Loucy (cell line): ENCODE data around the gene CCDC102A.

Source experiments
- H2AFZ ChIP-seq: fragments of 200-600 bp; sonication (generic); 2 replicates; pipeline ENCODE4 v1.6.0; 2016; ENCODE audit warnings: antibody characterized with exemption, mild to moderate bottlenecking, low read length, moderate library complexity
- H3F3A ChIP-seq: fragments of 200-600 bp; 2 replicates; pipeline ENCODE4 v1.6.0; 2016; ENCODE audit warnings: antibody characterized with exemption, low read depth, mild to moderate bottlenecking
- H3K27me3 ChIP-seq: fragments of 200-600 bp; sonication (generic); 2 replicates; pipeline ENCODE4 v1.6.1; 2014; ENCODE audit warnings: low read length, mild to moderate bottlenecking; ENCODE audit not compliant: insufficient read depth, poor library complexity, severe bottlenecking
- H3K36me3 ChIP-seq: fragments of 200-600 bp; sonication (generic); 2 replicates; pipeline ENCODE4 v1.6.1; 2016; ENCODE audit warnings: low read length; ENCODE audit not compliant: insufficient read depth
- H3K4me1 ChIP-seq: fragments of 200-600 bp; sonication (generic); 2 replicates; pipeline ENCODE4 v1.5.1; 2014; ENCODE audit warnings: low read length, mild to moderate bottlenecking; ENCODE audit not compliant: insufficient read depth, poor library complexity, severe bottlenecking
- H3K4me2 ChIP-seq: fragments of 200-600 bp; sonication (generic); 2 replicates; pipeline ENCODE4 v1.6.0; 2014; ENCODE audit warnings: antibody characterized with exemption, low read length, low read depth, mild to moderate bottlenecking; ENCODE audit not compliant: poor library complexity, severe bottlenecking
- H3K4me3 ChIP-seq: fragments of 200-600 bp; sonication (generic); 2 replicates; pipeline ENCODE4 v1.5.1; 2014; ENCODE audit warnings: low read length, mild to moderate bottlenecking, mixed read lengths; ENCODE audit not compliant: poor library complexity, severe bottlenecking
- H3K79me2 ChIP-seq: fragments of 200-600 bp; sonication (generic); 2 replicates; pipeline ENCODE4 v1.6.1; 2014; ENCODE audit warnings: low read length; ENCODE audit not compliant: insufficient read depth
- H3K9ac ChIP-seq: fragments of 200-600 bp; sonication (generic); 2 replicates; pipeline ENCODE4 v1.6.0; 2014; ENCODE audit warnings: mild to moderate bottlenecking, low read depth, low read length, moderate library complexity; ENCODE audit not compliant: poor library complexity, severe bottlenecking
- H3K9me2 ChIP-seq: fragments of 200-600 bp; sonication (generic); replicated peaks from 2 replicates; pipeline ENCODE4 v1.6.1; 2016; ENCODE audit warnings: low read depth, low read length, mixed read lengths
- H3K9me3 ChIP-seq: fragments of 200-600 bp; sonication (generic); 2 replicates; pipeline ENCODE4 v1.6.1; 2014; ENCODE audit warnings: mild to moderate bottlenecking, antibody characterized with exemption, low read length, low read depth; ENCODE audit not compliant: insufficient read depth
- H4K20me1 ChIP-seq: fragments of 200-600 bp; sonication (generic); 2 replicates; pipeline ENCODE4 v1.6.0; 2014; ENCODE audit warnings: antibody characterized with exemption, low read length, mild to moderate bottlenecking; ENCODE audit not compliant: insufficient read depth, poor library complexity, severe bottlenecking
- EZH2phosphoT487 ChIP-seq: fragments of 200-600 bp; IDR thresholded peaks from 2 replicates; pipeline ENCODE4 v1.6.1; 2018; ENCODE audit warnings: antibody characterized with exemption, mild to moderate bottlenecking, moderate library complexity, borderline replicate concordance
- TF ChIP-seq, protein P1 (sequence below): fragments of 200-600 bp; sonication (generic); conservative IDR thresholded peaks from 2 replicates; pipeline ENCODE4 v1.5.1; 2014; ENCODE audit warnings: mild to moderate bottlenecking, antibody characterized with exemption, low read length

Gene CCDC102A

DNA sequence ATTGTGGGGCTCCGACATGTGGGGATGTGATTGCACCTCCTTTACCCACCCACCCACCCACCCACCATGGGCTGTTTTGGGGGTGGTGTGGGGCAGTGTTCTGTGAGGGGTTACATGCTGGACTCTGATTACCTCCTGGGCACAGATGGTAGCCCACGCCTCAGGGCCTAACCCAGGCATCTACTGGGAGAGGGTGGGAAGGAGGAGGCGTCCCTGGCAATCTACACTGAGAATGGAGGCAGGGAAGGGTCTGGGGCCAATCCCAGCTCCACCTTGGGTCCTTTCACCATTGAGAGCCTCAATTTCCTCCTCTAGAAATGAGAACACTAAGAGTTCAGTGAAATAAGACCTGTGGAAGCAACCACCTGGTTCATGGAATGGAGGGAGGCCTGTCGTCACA is 38.3 kb downstream of the CCDC102A start:
- no peaks in the 10 kb centered on the region for H3F3A ChIP-seq
- H2AFZ ChIP-seq = no peak overlapping the region
- H3K79me2 ChIP-seq = no peaks in the 10 kb centered on the region
- no peaks in the 10 kb centered on the region for H3K9me3 ChIP-seq
- H3K9ac ChIP-seq = no peak overlapping the region
- peaks cover 36% of the 10 kb centered on the region for H3K4me1 ChIP-seq
- no peaks in the 10 kb centered on the region for H3K36me3 ChIP-seq
- no peaks in the 10 kb centered on the region for H4K20me1 ChIP-seq
- no peak overlapping the region for H3K4me3 ChIP-seq
- H3K4me2 ChIP-seq = no peak overlapping the region
- TF ChIP-seq, protein P1, sequence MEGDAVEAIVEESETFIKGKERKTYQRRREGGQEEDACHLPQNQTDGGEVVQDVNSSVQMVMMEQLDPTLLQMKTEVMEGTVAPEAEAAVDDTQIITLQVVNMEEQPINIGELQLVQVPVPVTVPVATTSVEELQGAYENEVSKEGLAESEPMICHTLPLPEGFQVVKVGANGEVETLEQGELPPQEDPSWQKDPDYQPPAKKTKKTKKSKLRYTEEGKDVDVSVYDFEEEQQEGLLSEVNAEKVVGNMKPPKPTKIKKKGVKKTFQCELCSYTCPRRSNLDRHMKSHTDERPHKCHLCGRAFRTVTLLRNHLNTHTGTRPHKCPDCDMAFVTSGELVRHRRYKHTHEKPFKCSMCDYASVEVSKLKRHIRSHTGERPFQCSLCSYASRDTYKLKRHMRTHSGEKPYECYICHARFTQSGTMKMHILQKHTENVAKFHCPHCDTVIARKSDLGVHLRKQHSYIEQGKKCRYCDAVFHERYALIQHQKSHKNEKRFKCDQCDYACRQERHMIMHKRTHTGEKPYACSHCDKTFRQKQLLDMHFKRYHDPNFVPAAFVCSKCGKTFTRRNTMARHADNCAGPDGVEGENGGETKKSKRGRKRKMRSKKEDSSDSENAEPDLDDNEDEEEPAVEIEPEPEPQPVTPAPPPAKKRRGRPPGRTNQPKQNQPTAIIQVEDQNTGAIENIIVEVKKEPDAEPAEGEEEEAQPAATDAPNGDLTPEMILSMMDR = no peak
- no peak for TF ChIP-seq EZH2phosphoT487
- no peaks in the 10 kb centered on the region for H3K9me2 ChIP-seq
- no peaks in the 10 kb centered on the region for H3K27me3 ChIP-seq

DNA sequence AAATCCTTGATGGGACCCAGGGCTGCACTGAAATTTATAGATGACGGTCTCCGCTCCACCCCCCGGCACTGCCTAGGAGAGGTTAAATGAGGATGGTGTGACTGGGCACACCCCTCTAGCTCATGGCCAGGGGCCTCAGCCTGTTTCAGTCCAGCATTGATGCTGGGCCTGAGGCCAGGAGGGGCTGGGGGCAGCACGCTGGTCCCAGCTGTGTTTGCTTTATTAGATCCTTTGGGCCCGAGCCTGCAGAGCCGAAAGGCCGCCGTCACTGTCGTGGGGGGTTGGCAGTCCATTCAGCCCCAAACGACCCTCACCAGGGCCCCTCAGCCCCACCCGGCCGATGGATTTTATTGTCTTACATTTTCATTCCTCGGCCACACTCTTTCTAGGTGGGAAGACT is 39.2 kb downstream of the CCDC102A start:
- Histone ChIP-seq H3K4me3 (no peak overlapping the region), H4K20me1 (no peaks in the 10 kb centered on the region), H3K9me2 (no peaks in the 10 kb centered on the region), H3K4me1 (peaks cover 29% of the 10 kb centered on the region), H3K9me3 (no peaks in the 10 kb centered on the region), H3F3A (no peaks in the 10 kb centered on the region), H3K27me3 (no peaks in the 10 kb centered on the region), H3K79me2 (no peaks in the 10 kb centered on the region), H3K4me2 (no peak overlapping the region), H2AFZ (no peak overlapping the region), H3K36me3 (no peaks in the 10 kb centered on the region), H3K9ac (no peak overlapping the region)
- no peak for TF ChIP-seq EZH2phosphoT487
- TF ChIP-seq, protein P1 = no peak

DNA sequence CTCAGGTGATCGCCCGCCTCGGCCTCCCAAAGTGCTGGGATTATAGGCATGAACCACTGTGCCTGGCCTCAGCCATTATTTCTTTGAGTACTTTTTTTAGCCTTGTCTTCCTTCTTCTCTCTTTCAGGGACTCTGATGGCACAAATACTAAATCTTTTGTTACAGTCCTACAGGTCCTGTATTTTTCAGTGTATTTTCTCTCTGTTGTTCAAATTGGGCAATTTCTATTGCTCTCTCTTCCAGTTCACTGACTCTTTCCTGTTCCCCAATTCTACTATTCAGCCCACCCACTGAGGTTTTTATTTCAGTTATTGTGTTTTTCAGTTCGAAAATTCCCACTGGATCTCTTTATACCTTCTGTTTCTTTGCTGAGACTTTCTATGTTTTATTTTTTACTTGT is 42.6 kb downstream of the CCDC102A start:
- no peaks in the 10 kb centered on the region for H3K79me2 ChIP-seq
- no peaks in the 10 kb centered on the region for H3K27me3 ChIP-seq
- TF ChIP-seq EZH2phosphoT487 = no peak
- TF ChIP-seq, protein P1 = no peak
- no peak overlapping the region for H3K4me2 ChIP-seq
- H2AFZ ChIP-seq = no peak overlapping the region
- H4K20me1 ChIP-seq = no peaks in the 10 kb centered on the region
- H3K9me2 ChIP-seq = no peaks in the 10 kb centered on the region
- no peaks in the 10 kb centered on the region for H3F3A ChIP-seq
- no peaks in the 10 kb centered on the region for H3K36me3 ChIP-seq
- no peak overlapping the region for H3K9ac ChIP-seq
- no peaks in the 10 kb centered on the region for H3K4me1 ChIP-seq
- no peaks in the 10 kb centered on the region for H3K9me3 ChIP-seq
- no peak overlapping the region for H3K4me3 ChIP-seq
